ENCODE measurements around the gene NDRG2.

Gene NDRG2

GRCh38 chr14:21029917-21030316 is 5.1 kb upstream of the NDRG2 start, which contains the start of gene TPPP2:
Gene TPPP2 (plus strand): TSS chr14:21030217. CDS start chr14:21030582, 365 bp downstream.
- no peak within 1 kb of the TSS for H3K27ac ChIP-seq
- no peak for TF ChIP-seq CTCF (conservative IDR thresholded peaks at IDR 0.05)

- H3K27ac ChIP-seq, result no peak overlapping the region
- no peak for TF ChIP-seq CTCF (conservative IDR thresholded peaks at IDR 0.05)
Observed at GRCh38 chr14:21026988-21027315, 2.1 kb upstream of the NDRG2 start.

- no peak for TF ChIP-seq CTCF (conservative IDR thresholded peaks at IDR 0.05)
Observed at GRCh38 chr14:21026274-21026987, 1.6 kb upstream of the NDRG2 start.

GRCh38 chr14:21025371-21026273 is 761 bp upstream of the NDRG2 start:
- TF ChIP-seq CTCF (conservative IDR thresholded peaks at IDR 0.05), result no peak
- peak overlapping the region; percentile 70; the same call in 1 of the 2 replicates for H3K27ac ChIP-seq

More at GRCh38 chr14:21026274-21026987, 1.6 kb upstream of the NDRG2 start:
- H3K27ac ChIP-seq, result no peak overlapping the region

- no peak for TF ChIP-seq CTCF (conservative IDR thresholded peaks at IDR 0.05)
- peak overlapping the region; percentile 70; the same call in 1 of the 2 replicates for H3K27ac ChIP-seq
Observed at GRCh38 chr14:21023817-21024584, 860 bp downstream of the NDRG2 start.

GRCh38 chr14:21023174-21023573 is 1.7 kb downstream of the NDRG2 start:
- no peak for TF ChIP-seq CTCF (conservative IDR thresholded peaks at IDR 0.05)
- no peak overlapping the region for H3K27ac ChIP-seq

- H3K27ac ChIP-seq, result no peak overlapping the region
- TF ChIP-seq CTCF (conservative IDR thresholded peaks at IDR 0.05), result no peak
Observed at GRCh38 chr14:21022686-21023085, 2.2 kb downstream of the NDRG2 start.

Measured in VCaP (cell line).